CD14-positive monocyte (primary cell): ENCODE results near the gene JAML. TPM values are rescaled to one million over a fixed set of nuclear protein-coding genes. Genes with fewer than 3 reads are reported as not detected.
A peak's percentile ranks its signal among the peaks of the same experiment; 100 is the strongest.

Experiments
- DNase-seq, 3 donors: peaks; one replicate each; pipeline ENCODE4 v3.0.0-alpha.2; 2011 to 2022
- H2AFZ ChIP-seq: 2 replicates; pipeline ENCODE4 v1.6.0; 2012; ENCODE audit warnings: mild to moderate bottlenecking, low read depth, low read length, inconsistent platforms; ENCODE audit not compliant: insufficient read depth, poor library complexity, severe bottlenecking
- H3K27ac ChIP-seq, 2 donors: 1 replicate in 1 of 2; 2 replicates in 1 of 2; pipeline ENCODE4 v1.5.1; 2012 to 2013; ENCODE audit warnings: low read length in 2 of 2, control low read depth in 1 of 2, inconsistent platforms in 1 of 2, low read depth in 1 of 2, mild to moderate bottlenecking in 1 of 2
- H3K27me3 ChIP-seq, 2 donors: one replicate each; pipeline versions ENCODE4 v1.6.0 to v1.6.1; 2011 to 2013; ENCODE audit warnings: low read length in 2 of 2; ENCODE audit not compliant: control insufficient read depth in 2 of 2, insufficient read depth in 2 of 2
- H3K36me3 ChIP-seq, 2 donors: replicated peaks in 1 of 2; 1 replicate in 1 of 2; 2 replicates in 1 of 2; pipeline versions ENCODE4 v1.5.1 to v1.6.1; 2012 to 2013; ENCODE audit warnings: low read length in 2 of 2, control low read depth in 1 of 2, inconsistent platforms in 1 of 2, mild to moderate bottlenecking in 1 of 2; ENCODE audit not compliant: insufficient read depth in 2 of 2, control insufficient read depth in 1 of 2
- H3K4me1 ChIP-seq, 2 donors: 1 replicate in 1 of 2; 2 replicates in 1 of 2; pipeline versions ENCODE4 v1.5.1 to v1.6.1; 2012 to 2013; ENCODE audit warnings: low read length in 2 of 2, control low read depth in 1 of 2, inconsistent platforms in 1 of 2, mild to moderate bottlenecking in 1 of 2, moderate library complexity in 1 of 2; ENCODE audit not compliant: insufficient read depth in 2 of 2, control insufficient read depth in 1 of 2
- H3K4me2 ChIP-seq: replicated peaks from 2 replicates; pipeline ENCODE3; 2012; ENCODE audit warnings: low read length, moderate library complexity, mild to moderate bottlenecking; ENCODE audit not compliant: poor library complexity, severe bottlenecking; ENCODE audit errors: extremely low read depth
- H3K4me3 ChIP-seq, 3 experiments: fragments of 200-600 bp in 1 of 3; sonication (generic) in 1 of 3; replicated peaks in 1 of 3; 1 replicate in 2 of 3; 2 replicates in 1 of 3; pipeline ENCODE4 v1.5.1; 2011 to 2013; ENCODE audit warnings: low read length in 3 of 3, mild to moderate bottlenecking in 3 of 3, control low read depth in 2 of 3, low read depth in 2 of 3, inconsistent platforms in 1 of 3, moderate library complexity in 1 of 3
- H3K79me2 ChIP-seq: 2 replicates; pipeline ENCODE4 v1.6.0; 2012; ENCODE audit warnings: mild to moderate bottlenecking, control low read depth, inconsistent platforms, low read length, moderate library complexity; ENCODE audit not compliant: insufficient read depth
- H3K9ac ChIP-seq: 2 replicates; pipeline ENCODE4 v1.6.0; 2017; ENCODE audit warnings: low read length, mild to moderate bottlenecking; ENCODE audit not compliant: insufficient read depth, poor library complexity, severe bottlenecking
- H3K9me3 ChIP-seq, 2 donors: replicated peaks in 1 of 2; 1 replicate in 1 of 2; 2 replicates in 1 of 2; pipeline versions ENCODE4 v1.5.1 to v1.6.1; 2012 to 2013; ENCODE audit warnings: low read length in 2 of 2, control low read depth in 1 of 2; ENCODE audit not compliant: control insufficient read depth in 1 of 2, insufficient read depth in 1 of 2
- H4K20me1 ChIP-seq: 2 replicates; pipeline ENCODE4 v1.6.0; 2012; ENCODE audit warnings: mild to moderate bottlenecking, low read length, control low read depth, moderate library complexity; ENCODE audit not compliant: insufficient read depth
- H3K27ac Mint-ChIP-seq, 7 donors: one replicate each; pipeline ENCODE4 v1.8.0; 2020; ENCODE audit warnings: mild to moderate bottlenecking in 7 of 7, mixed read lengths in 7 of 7, moderate library complexity in 6 of 7, inconsistent platforms in 2 of 7
- H3K27me3 Mint-ChIP-seq, 3 donors: one replicate each; pipeline ENCODE4 v1.8.0; 2021 to 2022; ENCODE audit warnings: low read depth in 3 of 3, mild to moderate bottlenecking in 3 of 3, mixed read lengths in 3 of 3, moderate library complexity in 3 of 3, inconsistent platforms in 1 of 3
- H3K36me3 Mint-ChIP-seq, 2 donors: one replicate each; pipeline ENCODE4 v1.8.0; 2020; ENCODE audit warnings: mixed read lengths in 2 of 2, inconsistent platforms in 1 of 2, mild to moderate bottlenecking in 1 of 2
- H3K4me1 Mint-ChIP-seq: one replicate; pipeline ENCODE4 v1.8.0; 2020; ENCODE audit warnings: mild to moderate bottlenecking, mixed read lengths
- H3K4me3 Mint-ChIP-seq, 2 donors: one replicate each; pipeline ENCODE4 v1.8.0; 2020; ENCODE audit warnings: mild to moderate bottlenecking in 2 of 2, mixed read lengths in 2 of 2, moderate library complexity in 1 of 2
- H3K9me3 Mint-ChIP-seq, 7 donors: one replicate each; pipeline ENCODE4 v1.8.0; 2020 to 2022; ENCODE audit warnings: mixed read lengths in 7 of 7, mild to moderate bottlenecking in 6 of 7, moderate library complexity in 6 of 7, inconsistent platforms in 2 of 7
- CTCF ChIP-seq: fragments of 200-600 bp; IDR thresholded peaks from one replicate; pipeline ENCODE4 v1.8.0; 2022; ENCODE audit warnings: antibody characterized with exemption, mild to moderate bottlenecking
- WGBS: methylation state at CpG from one replicate; pipeline ENCODE4 v1.1.5; 2013; ENCODE audit warnings: missing lambda C conversion rate; ENCODE audit not compliant: insufficient coverage; 5-methylcytosine and 5-hydroxymethylcytosine counted together
- intact Hi-C, 2 donors: fragments of 100-400 bp; cut with micrococcal nuclease; formaldehyde crosslinking; loops; one replicate each; pipeline versions ENCODE4 v1.15.0 to v1.15.1; 2023
- polyA plus RNA-seq, 3 donors: library from polyadenylated mRNA; depleted of rRNA in 1 of 3; unstranded in 2 of 3; stranded (reverse) in 1 of 3; fragments of 300-500 nt in 2 of 3; fragments of >200 nt in 1 of 3; fragmentation: Illumina TruSeq in 2 of 3; gene quantifications; 1 replicate in 2 of 3; 2 replicates in 1 of 3; pipeline ENCODE4 v1.2.3, GENCODE V29; 2012 to 2021

The JAML gene
- polyA plus RNA-seq, 3 donors, result 316 to 968 (median 748) TPM

DNA sequence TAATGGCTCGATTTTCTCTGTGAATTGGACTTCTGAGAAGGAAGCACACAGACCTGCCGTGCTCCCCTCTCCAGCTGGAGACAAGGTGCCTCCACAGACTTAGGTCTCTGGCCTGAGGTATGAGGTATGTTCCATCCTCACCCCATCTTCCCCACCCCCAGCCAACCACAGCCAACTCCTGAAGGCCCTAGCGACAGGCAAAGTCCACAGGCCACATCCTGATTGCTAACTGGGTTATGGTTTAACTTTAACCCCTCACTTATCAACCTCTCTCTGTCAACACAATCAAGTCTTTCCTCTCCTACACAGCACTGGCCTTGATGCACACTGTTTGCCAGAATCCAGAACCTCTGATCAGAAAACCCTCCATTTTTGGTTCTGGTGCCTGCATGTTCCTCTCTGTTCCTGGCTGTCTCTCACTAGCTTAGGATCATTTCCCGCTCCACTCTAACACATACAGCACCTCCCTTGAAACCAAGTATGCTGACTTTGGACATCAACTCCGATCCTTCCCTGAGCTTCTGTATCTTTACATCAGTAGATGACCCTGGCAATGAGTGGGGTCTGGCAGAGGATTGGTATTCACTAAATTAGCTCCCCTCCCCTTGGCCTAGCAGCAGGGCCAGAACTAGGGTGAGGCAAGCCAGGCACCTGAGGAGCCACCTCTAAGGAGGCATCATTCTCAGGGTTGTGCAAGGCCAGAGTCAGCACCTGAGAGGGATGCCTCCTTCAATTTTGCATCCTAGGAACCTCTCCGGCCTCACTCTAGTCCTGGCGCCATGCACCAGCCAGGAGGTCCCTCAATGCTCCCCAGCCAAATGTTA, 22.0 kb downstream of the JAML start:
- Mint-ChIP-seq H3K27ac (no peak overlapping the region), H3K27me3 (no peaks in the 10 kb centered on the region), H3K9me3 (no peaks in the 10 kb centered on the region), H3K4me3 (no peak overlapping the region), H3K4me1 (peaks cover 45% of the 10 kb centered on the region), H3K36me3 (peaks cover 18 to 21% of the 10 kb centered on the region in 2 donors)
- intact Hi-C loops, result loop anchor here in 1 of 2 donors (10.0 kb wide), 1 partner anchor 282 kb away; no protein-coding TSS in a partner anchor
- no peak overlapping the region for H3K9ac ChIP-seq
- peaks cover 82 to 89% of the 10 kb centered on the region in 2 donors for H3K36me3 ChIP-seq
- no peaks in the 10 kb centered on the region for H3K27me3 ChIP-seq
- no peak overlapping the region for H3K4me2 ChIP-seq
- no peak for TF ChIP-seq CTCF
- H3K4me3 ChIP-seq, result no peak overlapping the region
- 72% methylated on average over 5 of the region's 7 CpGs for WGBS
- H3K9me3 ChIP-seq, result no peaks in the 10 kb centered on the region
- peaks cover 39 to 44% of the 10 kb centered on the region in 2 donors for H3K4me1 ChIP-seq
- peaks cover 32% of the 10 kb centered on the region for H3K79me2 ChIP-seq
- peaks cover 52% of the 10 kb centered on the region for H4K20me1 ChIP-seq
- H2AFZ ChIP-seq, result no peak overlapping the region
- DNase-seq, result no peak
- no peak overlapping the region for H3K27ac ChIP-seq

- Histone ChIP-seq H3K4me2 (no peak overlapping the region), H3K9me3 (no peaks in the 10 kb centered on the region), H3K4me3 (no peak overlapping the region), H3K36me3 (peaks cover 87 to 90% of the 10 kb centered on the region in 2 donors), H3K4me1 (peaks cover 30 to 35% of the 10 kb centered on the region in 2 donors), H3K79me2 (peaks cover 25% of the 10 kb centered on the region), H3K9ac (no peak overlapping the region), H4K20me1 (peaks cover 60% of the 10 kb centered on the region), H2AFZ (no peak overlapping the region), H3K27ac (peak overlapping the region in 1 of 2 donors; percentile 56), H3K27me3 (no peaks in the 10 kb centered on the region)
- H3K9me3 Mint-ChIP-seq, result no peaks in the 10 kb centered on the region
- no peak for TF ChIP-seq CTCF
- WGBS, result 100% methylated on average over 2 of the region's 2 CpGs
- peaks cover 37% of the 10 kb centered on the region for H3K4me1 Mint-ChIP-seq
- intact Hi-C loops, result loop anchor here in 1 of 2 donors (10.0 kb wide), 1 partner anchor 283 kb away; no protein-coding TSS in a partner anchor
- H3K4me3 Mint-ChIP-seq, result no peak overlapping the region
- H3K27me3 Mint-ChIP-seq, result no peaks in the 10 kb centered on the region
- H3K36me3 Mint-ChIP-seq, result peaks cover 25% of the 10 kb centered on the region in 2 donors
- H3K27ac Mint-ChIP-seq, result no peak overlapping the region
- no peak for DNase-seq
These were observed 22.8 kb downstream of the JAML start for GRCh38 chr11:118201966-118202365.
